ENCODE results near the gene BBS9. TPM values are rescaled to one million over a fixed set of nuclear protein-coding genes. Genes with fewer than 3 reads are reported as not detected.

The BBS9 gene
- total and polyA plus RNA-seq, 9 of the 15 experiments (the other 6 are each of a cell fraction or from before 2014, with no cell fraction given), result 0.77 to 3.3 (median 2.4) TPM

- H3K4me3 ChIP-seq, result no peak overlapping the region
- FAIRE-seq (no peak), DNase-seq (ENCODE audit: extremely low read depth in 1 of 4, low spot score in 3 of 4) (no peak), ATAC-seq (no peak)
- H3K9me1 ChIP-seq (ENCODE audit: control insufficient read depth, insufficient read depth, low read length), result no peaks in the 10 kb centered on the region
- no peaks in the 10 kb centered on the region for H3K36me3 ChIP-seq (ENCODE audit: control insufficient read depth, insufficient read depth, low read length)
- TF ChIP-seq RBM22 (IDR thresholded peaks at IDR 0.05; ENCODE audit: low read depth, low read length, poor library complexity, severe bottlenecking), result no peak
- TF ChIP-seq ZBTB43 (CRISPR knock-in tag; IDR thresholded peaks at IDR 0.05), result no peak
- in situ Hi-C loops (cut with MboI) (no loop called here), intact Hi-C loops (cut with micrococcal nuclease) (no loop called here)
- H3K27ac ChIP-seq (ENCODE audit: extremely low read depth, low read depth, low read length), result no peak overlapping the region
- H4K20me1 ChIP-seq (replicated peaks; ENCODE audit: control insufficient read depth, insufficient read depth, low read length), result no peaks in the 10 kb centered on the region
- ChIA-PET CTCF (ENCODE audit: low intra/inter-chr PET ratio) (no interaction called here), POLR2A (no interaction called here)
- H3K4me2 ChIP-seq (ENCODE audit: insufficient read depth, low read length), result no peak overlapping the region
- no peak overlapping the region for H2AFZ ChIP-seq (ENCODE audit: low read depth, low read length)
- no TSS peak for BruUV-seq (replicated peaks)
- no peaks in the 10 kb centered on the region for H3K27me3 ChIP-seq (ENCODE audit: control insufficient read depth in 2 of 2, insufficient read depth in 2 of 2, low read length in 2 of 2)
- H3K9ac ChIP-seq (ENCODE audit: insufficient read depth in 1 of 2, low read depth in 2 of 2, low read length in 2 of 2), result no peak overlapping the region
- no peaks in the 10 kb centered on the region for H3K9me3 ChIP-seq (replicated peaks; ENCODE audit: control insufficient read depth, insufficient read depth, low read depth, low read length)
- WGBS (ENCODE audit: insufficient coverage, low coverage, missing lambda C conversion rate), result 5% methylated on average over 1 of the region's 1 CpG
- no peaks in the 10 kb centered on the region for H3K4me1 ChIP-seq (replicated peaks in 1 of 2; ENCODE audit: control insufficient read depth in 2 of 2, insufficient read depth in 2 of 2, low read length in 2 of 2)
- H3K79me2 ChIP-seq (ENCODE audit: control insufficient read depth, insufficient read depth, low read length), result no peaks in the 10 kb centered on the region
Observed at GRCh38 chr7:33623267-33623666, 493.9 kb downstream of the BBS9 start.

- Histone ChIP-seq H3K27me3 (ENCODE audit: control insufficient read depth in 2 of 2, insufficient read depth in 2 of 2, low read length in 2 of 2) (no peaks in the 10 kb centered on the region), H3K36me3 (ENCODE audit: control insufficient read depth, insufficient read depth, low read length) (no peaks in the 10 kb centered on the region), H3K4me3 (no peak overlapping the region), H3K9ac (ENCODE audit: insufficient read depth in 1 of 2, low read depth in 2 of 2, low read length in 2 of 2) (no peak overlapping the region), H3K4me1 (replicated peaks in 1 of 2; ENCODE audit: control insufficient read depth in 2 of 2, insufficient read depth in 2 of 2, low read length in 2 of 2) (no peaks in the 10 kb centered on the region), H3K9me3 (replicated peaks; ENCODE audit: control insufficient read depth, insufficient read depth, low read depth, low read length) (no peaks in the 10 kb centered on the region), H3K79me2 (ENCODE audit: control insufficient read depth, insufficient read depth, low read length) (no peaks in the 10 kb centered on the region), H2AFZ (ENCODE audit: low read depth, low read length) (no peak overlapping the region), H3K9me1 (ENCODE audit: control insufficient read depth, insufficient read depth, low read length) (no peaks in the 10 kb centered on the region), H3K4me2 (ENCODE audit: insufficient read depth, low read length) (no peak overlapping the region), H3K27ac (ENCODE audit: extremely low read depth, low read depth, low read length) (no peak overlapping the region), H4K20me1 (replicated peaks; ENCODE audit: control insufficient read depth, insufficient read depth, low read length) (no peaks in the 10 kb centered on the region)
- in situ Hi-C loops (cut with MboI) (no loop called here), intact Hi-C loops (cut with micrococcal nuclease) (no loop called here)
- DNase-seq (ENCODE audit: extremely low read depth in 1 of 4, low spot score in 3 of 4), result no peak
- no TSS peak for BruUV-seq (replicated peaks)
- ChIA-PET POLR2A (no interaction called here), CTCF (ENCODE audit: low intra/inter-chr PET ratio) (no interaction called here)
- no peak for TF ChIP-seq ZNF124 (CRISPR knock-in tag; IDR thresholded peaks at IDR 0.05)
- no peak for TF ChIP-seq POLR3G (IDR thresholded peaks at IDR 0.05; ENCODE audit: extremely low read depth, insufficient read length, insufficient replicate concordance)
- TF ChIP-seq NR2C2 (CRISPR knock-in tag; IDR thresholded peaks at IDR 0.05), result no peak
- no peak for TF ChIP-seq NR2C2 (tag; IDR thresholded peaks at IDR 0.05)
- no peak for TF ChIP-seq ELK3 (CRISPR knock-in tag; IDR thresholded peaks at IDR 0.05)
- TF ChIP-seq SMAD1 (IDR thresholded peaks at IDR 0.05; ENCODE audit: low read depth, low read length, partially characterized antibody), result no peak
- TF ChIP-seq NUFIP1 (IDR thresholded peaks at IDR 0.05; ENCODE audit: partially characterized antibody), result no peak
- no peak for TF ChIP-seq IRF2 (CRISPR knock-in tag; IDR thresholded peaks at IDR 0.05)
- TF ChIP-seq ZNF444 (CRISPR knock-in tag; IDR thresholded peaks at IDR 0.05), result no peak
- FAIRE-seq, result no peak
- no peak for ATAC-seq
Observed at GRCh38 chr7:33624215-33624614, 494.9 kb downstream of the BBS9 start.

Data from K562 (cell line).